ES-I3 (cell line): ENCODE data around the gene AKAP10.
"Not testable (repeated sequence)": the region's sequence is repeated elsewhere in the genome, so short reads cannot be mapped to it uniquely, and the experiment has no call there.

Source experiments
- H3K36me3 ChIP-seq: 2 replicates; pipeline ENCODE4 v1.6.1; 2013; ENCODE audit warnings: mild to moderate bottlenecking, low read length, control low read depth, moderate library complexity; ENCODE audit not compliant: insufficient read depth
- H3K4me1 ChIP-seq: 2 replicates; pipeline ENCODE4 v1.6.1; 2013; ENCODE audit warnings: mild to moderate bottlenecking, control low read depth, low read length; ENCODE audit not compliant: insufficient read depth
- H3K9ac ChIP-seq: 2 replicates; pipeline ENCODE4 v1.6.1; 2013; ENCODE audit warnings: low read depth, mild to moderate bottlenecking, low read length, moderate library complexity
- H3K9me3 ChIP-seq: 2 replicates; pipeline ENCODE4 v1.6.1; 2013; ENCODE audit warnings: mild to moderate bottlenecking, low read length, moderate library complexity; ENCODE audit not compliant: control insufficient read depth, insufficient read depth

AKAP10 gene

GRCh38 chr17:19977293-19978208, at the start of gene AKAP10:
Gene AKAP10, minus strand, starts transcription at chr17:19977828. Its CDS starts 149 bp downstream, at chr17:19977679.
- peak within 1 kb of the TSS; percentile 95 for H3K9ac ChIP-seq
- H3K36me3 ChIP-seq: no peaks in the 10 kb centered on the region
- peaks cover 9% of the 10 kb centered on the region; the same call in 1 of the 2 replicates for H3K9me3 ChIP-seq
- H3K4me1 ChIP-seq: no peaks in the 10 kb centered on the region

- Histone ChIP-seq H3K9me3 (no peaks in the 10 kb centered on the region), H3K36me3 (no peaks in the 10 kb centered on the region), H3K4me1 (no peaks in the 10 kb centered on the region), H3K9ac (no peak overlapping the region)
These were observed 49.3 kb upstream of the AKAP10 start for GRCh38 chr17:20026960-20027359.

- Histone ChIP-seq H3K9ac (no peak overlapping the region), H3K9me3 (no peaks in the 10 kb centered on the region), H3K36me3 (no peaks in the 10 kb centered on the region), H3K4me1 (no peaks in the 10 kb centered on the region)
These were observed 45.1 kb upstream of the AKAP10 start for GRCh38 chr17:20022701-20023100.

DNA sequence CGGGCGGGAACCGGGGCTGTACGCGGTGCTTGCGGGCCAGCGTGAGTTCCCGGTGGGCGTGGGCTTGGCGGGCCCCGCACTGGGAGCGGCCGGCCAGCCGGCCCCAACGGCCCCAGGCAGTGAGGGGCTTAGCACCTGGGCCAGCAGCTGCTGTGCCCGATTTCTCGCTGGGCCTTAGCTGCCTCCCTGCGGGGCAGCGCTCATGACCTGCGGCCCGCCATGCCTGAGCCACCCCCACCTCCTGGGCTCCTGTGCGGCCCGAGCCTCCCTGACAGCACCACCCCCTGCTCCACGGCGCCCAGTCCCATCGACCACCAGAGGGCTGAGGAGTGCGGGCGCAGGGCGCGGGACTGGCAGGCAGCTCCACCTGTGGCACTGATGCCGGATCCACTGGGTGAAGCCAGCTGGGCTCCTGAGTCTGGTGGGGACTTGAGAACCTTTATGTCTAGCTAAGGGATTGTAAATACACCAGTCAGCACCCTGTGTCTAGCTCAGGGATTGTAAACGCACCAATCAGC, 38.9 kb upstream of the AKAP10 start:
- not testable (repeated sequence) for H3K9ac ChIP-seq, H3K9me3 ChIP-seq

GRCh38 chr17:20012017-20012536, 34.4 kb upstream of the AKAP10 start:
- no peak overlapping the region for H3K9ac ChIP-seq
- H3K4me1 ChIP-seq: no peaks in the 10 kb centered on the region
- H3K9me3 ChIP-seq: peaks cover 3% of the 10 kb centered on the region; the same call in 1 of the 2 replicates
- H3K36me3 ChIP-seq: no peaks in the 10 kb centered on the region

More for the DNA sequence above, 38.9 kb upstream of the AKAP10 start:
- H3K36me3 ChIP-seq, H3K4me1 ChIP-seq: not testable (repeated sequence)

DNA sequence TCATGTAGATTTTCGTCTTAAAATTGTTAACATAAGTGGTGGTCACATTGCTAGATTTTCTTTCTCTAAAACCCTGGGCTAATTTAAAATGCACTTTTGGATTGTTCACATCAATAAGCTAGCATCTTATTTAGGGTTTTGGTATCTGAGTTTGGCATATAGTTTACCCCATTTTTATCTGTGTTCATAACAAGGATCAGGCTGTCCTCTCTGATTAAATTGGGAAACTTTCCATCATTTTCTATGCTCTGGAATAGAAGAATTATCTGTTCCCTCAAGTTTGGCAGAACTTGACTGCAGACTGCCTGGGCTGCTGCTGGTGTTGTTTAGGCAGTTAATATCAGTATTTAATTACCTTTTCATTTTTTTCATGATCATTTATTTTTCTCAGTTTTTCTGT, 33.3 kb upstream of the AKAP10 start:
- H3K9me3 ChIP-seq: no peaks in the 10 kb centered on the region
- H3K36me3 ChIP-seq: no peaks in the 10 kb centered on the region
- no peak overlapping the region for H3K9ac ChIP-seq
- no peaks in the 10 kb centered on the region for H3K4me1 ChIP-seq

DNA sequence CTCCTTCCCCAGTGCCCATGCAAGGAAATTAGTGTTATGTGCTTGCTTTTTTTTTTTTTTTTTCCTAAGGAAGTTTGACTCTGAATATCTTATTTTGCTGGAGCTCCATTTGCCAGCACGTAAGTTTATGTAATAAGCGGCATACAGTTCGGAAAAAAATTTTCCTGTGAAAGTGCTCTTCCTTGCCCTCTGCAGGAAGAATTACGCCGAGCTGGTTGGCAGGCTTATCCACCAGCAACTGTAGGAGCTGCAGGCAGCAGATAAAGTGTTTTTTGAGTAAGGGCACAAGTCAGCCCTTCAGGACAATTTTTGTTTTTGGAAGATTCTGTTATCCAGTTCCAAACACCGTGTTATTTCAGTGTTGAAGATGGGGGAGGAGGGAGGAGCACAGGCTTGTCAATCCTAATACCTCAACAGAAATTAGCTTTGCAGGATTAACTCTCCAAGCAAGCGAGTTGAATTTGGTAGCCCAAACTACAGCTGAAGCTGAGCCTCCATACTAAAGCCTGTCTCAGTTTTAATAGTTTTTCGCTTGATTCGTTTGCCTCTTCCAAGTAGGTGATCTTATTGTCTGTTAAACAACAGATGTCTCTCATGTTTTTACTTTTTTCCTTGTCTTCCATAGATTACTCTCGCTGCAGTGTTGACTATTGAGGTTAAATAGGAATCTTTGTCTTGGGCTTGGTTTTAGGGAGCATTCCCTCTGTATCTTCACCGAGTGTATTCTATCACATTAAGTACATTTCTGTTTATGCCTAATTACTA, 32.7 kb upstream of the AKAP10 start:
- Histone ChIP-seq H3K9ac (peak overlapping the region; percentile 78; the same call in 1 of the 2 replicates), H3K9me3 (no peaks in the 10 kb centered on the region), H3K36me3 (no peaks in the 10 kb centered on the region), H3K4me1 (no peaks in the 10 kb centered on the region)

- peak within 1 kb of the TSS; percentile 78 for H3K9ac ChIP-seq
- no peaks in the 10 kb centered on the region for H3K36me3 ChIP-seq
- no peaks in the 10 kb centered on the region for H3K9me3 ChIP-seq
- no peaks in the 10 kb centered on the region for H3K4me1 ChIP-seq
These were observed 31.9 kb upstream of the AKAP10 start, which contains the start of gene SPECC1 for GRCh38 chr17:20009302-20010098. Gene SPECC1, plus strand, starts transcription at chr17:20009359. Its CDS starts 87,293 bp downstream, at chr17:20096652.

GRCh38 chr17:20009052-20009301, 31.3 kb upstream of the AKAP10 start:
- H3K9ac ChIP-seq: peak overlapping the region; percentile 78
- H3K36me3 ChIP-seq: no peaks in the 10 kb centered on the region
- H3K4me1 ChIP-seq: no peaks in the 10 kb centered on the region
- no peaks in the 10 kb centered on the region for H3K9me3 ChIP-seq

- Histone ChIP-seq H3K4me1 (no peaks in the 10 kb centered on the region), H3K9me3 (no peaks in the 10 kb centered on the region), H3K9ac (peak overlapping the region; percentile 78), H3K36me3 (no peaks in the 10 kb centered on the region)
These were observed 30.8 kb upstream of the AKAP10 start for GRCh38 chr17:20008242-20009051.

GRCh38 chr17:19996502-19996901, 18.9 kb upstream of the AKAP10 start:
- H3K9me3 ChIP-seq: no peaks in the 10 kb centered on the region
- H3K36me3 ChIP-seq: no peaks in the 10 kb centered on the region
- H3K9ac ChIP-seq: no peak overlapping the region
- no peaks in the 10 kb centered on the region for H3K4me1 ChIP-seq

- Histone ChIP-seq H3K9ac (no peak overlapping the region), H3K36me3 (no peaks in the 10 kb centered on the region), H3K4me1 (no peaks in the 10 kb centered on the region), H3K9me3 (no peaks in the 10 kb centered on the region)
These were observed 18.5 kb upstream of the AKAP10 start for GRCh38 chr17:19996086-19996485.
